Lower leg skin (tissue), 3 donors: ENCODE measurements around the gene DHDDS.

Experiments used
- POLR2A ChIP-seq, 2 donors: fragments of 450-650 bp; IDR thresholded peaks; one replicate each; pipeline ENCODE4 v1.6.1; 2016 to 2017; ENCODE audit warnings: antibody characterized with exemption in 2 of 2, mild to moderate bottlenecking in 1 of 2, moderate library complexity in 1 of 2
- TF ChIP-seq, protein P1 (sequence below), 3 donors: fragments of 450-650 bp; IDR thresholded peaks; one replicate each; pipeline ENCODE4 v1.5.1; 2016; ENCODE audit warnings: antibody characterized with exemption in 3 of 3, mild to moderate bottlenecking in 3 of 3, moderate library complexity in 2 of 3

DNA sequence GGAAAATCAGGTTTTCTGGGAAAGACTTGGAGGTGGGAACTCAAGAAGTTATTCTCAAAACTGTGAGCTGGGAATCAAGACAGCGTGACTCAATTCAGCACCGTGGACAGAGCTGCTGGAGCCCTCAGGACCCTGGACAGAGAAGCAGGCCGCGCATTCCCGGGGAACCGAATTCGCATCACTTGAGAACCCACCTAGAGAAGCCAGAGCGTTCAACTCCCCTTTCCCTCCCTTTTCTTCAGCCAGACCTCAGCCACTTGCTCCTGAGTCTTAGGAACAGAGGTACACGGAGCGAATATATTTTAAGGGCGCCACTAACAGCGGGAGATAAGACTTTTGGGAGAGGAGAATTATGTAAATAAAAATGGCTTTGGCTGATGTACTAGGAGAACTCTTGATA is 23.5 kb upstream of the DHDDS start:
- TF ChIP-seq POLR2A (IDR thresholded peaks at IDR 0.05): no peak
- TF ChIP-seq, protein P1, sequence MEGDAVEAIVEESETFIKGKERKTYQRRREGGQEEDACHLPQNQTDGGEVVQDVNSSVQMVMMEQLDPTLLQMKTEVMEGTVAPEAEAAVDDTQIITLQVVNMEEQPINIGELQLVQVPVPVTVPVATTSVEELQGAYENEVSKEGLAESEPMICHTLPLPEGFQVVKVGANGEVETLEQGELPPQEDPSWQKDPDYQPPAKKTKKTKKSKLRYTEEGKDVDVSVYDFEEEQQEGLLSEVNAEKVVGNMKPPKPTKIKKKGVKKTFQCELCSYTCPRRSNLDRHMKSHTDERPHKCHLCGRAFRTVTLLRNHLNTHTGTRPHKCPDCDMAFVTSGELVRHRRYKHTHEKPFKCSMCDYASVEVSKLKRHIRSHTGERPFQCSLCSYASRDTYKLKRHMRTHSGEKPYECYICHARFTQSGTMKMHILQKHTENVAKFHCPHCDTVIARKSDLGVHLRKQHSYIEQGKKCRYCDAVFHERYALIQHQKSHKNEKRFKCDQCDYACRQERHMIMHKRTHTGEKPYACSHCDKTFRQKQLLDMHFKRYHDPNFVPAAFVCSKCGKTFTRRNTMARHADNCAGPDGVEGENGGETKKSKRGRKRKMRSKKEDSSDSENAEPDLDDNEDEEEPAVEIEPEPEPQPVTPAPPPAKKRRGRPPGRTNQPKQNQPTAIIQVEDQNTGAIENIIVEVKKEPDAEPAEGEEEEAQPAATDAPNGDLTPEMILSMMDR (IDR thresholded peaks at IDR 0.05): no peak
